ENCODE data around the gene SH3PXD2A.

GRCh38 chr10:103636492-103636891 is 218.9 kb downstream of the SH3PXD2A start:
- TF ChIP-seq EZH2 (IDR thresholded peaks at IDR 0.05; ENCODE audit: insufficient read depth, low read length) (no peak), CTCF (IDR thresholded peaks at IDR 0.05; ENCODE audit: insufficient read depth, low read depth, low read length) (no peak)
